Testis (tissue), 3 donors: ENCODE results near the gene OSBPL5. TPM values are rescaled to one million over a fixed set of nuclear protein-coding genes. Genes with fewer than 3 reads are reported as not detected.
A peak's percentile ranks its signal among the peaks of the same experiment; 100 is the strongest.

Experiments used
- DNase-seq: peaks from one replicate; pipeline ENCODE4 v3.0.0-alpha.2; 2019
- H3K27ac ChIP-seq, 2 donors: fragments of 200-600 bp; sonication (generic); one replicate each; pipeline ENCODE4 v1.5.1; 2019
- H3K27me3 ChIP-seq: fragments of 200-600 bp; sonication (generic); one replicate; pipeline ENCODE4 v1.5.1; 2019
- H3K36me3 ChIP-seq: fragments of 200-600 bp; sonication (generic); one replicate; pipeline ENCODE4 v1.5.1; 2017; ENCODE audit warnings: low read depth; ENCODE audit errors: missing control alignments
- H3K4me1 ChIP-seq: fragments of 200-600 bp; sonication (generic); one replicate; pipeline ENCODE4 v1.5.1; 2019
- H3K4me3 ChIP-seq, 2 donors: fragments of 200-600 bp; sonication (generic); one replicate each; pipeline ENCODE4 v1.5.1; 2017 to 2019
- H3K9me3 ChIP-seq: fragments of 200-600 bp; sonication (generic); one replicate; pipeline ENCODE4 v1.5.1; 2017
- CTCF ChIP-seq, 3 experiments: fragments of 450-650 bp in 2 of 3; fragments of 200-600 bp in 1 of 3; sonication (generic) in 1 of 3; IDR thresholded peaks; one replicate each; pipeline ENCODE4 v1.5.1; 2016 to 2019; ENCODE audit warnings: antibody characterized with exemption in 3 of 3, mild to moderate bottlenecking in 2 of 3, moderate library complexity in 1 of 3
- POLR2A ChIP-seq: fragments of 450-650 bp; IDR thresholded peaks from one replicate; pipeline ENCODE4 v1.6.1; 2017; ENCODE audit warnings: antibody characterized with exemption, mild to moderate bottlenecking, moderate library complexity
- WGBS, 2 donors: methylation state at CpG; one replicate each; pipeline ENCODE4 v1.1.5; 2018; 5-methylcytosine and 5-hydroxymethylcytosine counted together
- intact Hi-C: fragments of 100-400 bp; cut with DNase I; formaldehyde crosslinking; loops from one replicate; pipeline ENCODE4 v1.15.1; 2023; ENCODE audit warnings: low total_unique reads
- polyA plus RNA-seq: library from polyadenylated mRNA; stranded (reverse); fragments of 350-450 nt; fragmentation: Illumina TruSeq; extraction: RNeasy Lipid Tissue Mini Kit (QIAGEN cat#74804); gene quantifications from one replicate; pipeline ENCODE4 v1.2.3, GENCODE V29; 2014; ENCODE audit warnings: low read depth, low replicate concordance; ENCODE audit not compliant: insufficient read depth
- total RNA-seq, 2 donors: library from RNA; depleted of rRNA; stranded (reverse); fragments of >200 nt; gene quantifications; one replicate each; pipeline ENCODE4 v1.2.3, GENCODE V29; 2016

Gene OSBPL5
- total and polyA plus RNA-seq, 3 donors from 2014 or later: 8.9 to 18.1 (median 13.2) TPM

- WGBS, 2 donors: 68 to 70% methylated on average over 7 to 22 of the region's 22 CpGs
Measured at GRCh38 chr11:3195251-3196160, 30.4 kb upstream of the OSBPL5 start.

GRCh38 chr11:3194016-3194816 lies 29.1 kb upstream of the OSBPL5 start:
- intact Hi-C loops: no loop called here
- Histone ChIP-seq H3K36me3 (no peaks in the 10 kb centered on the region), H3K27me3 (no peaks in the 10 kb centered on the region), H3K27ac (no peak overlapping the region), H3K9me3 (no peaks in the 10 kb centered on the region), H3K4me3 (no peak overlapping the region), H3K4me1 (no peaks in the 10 kb centered on the region)
- 86 to 87% methylated on average over 7 to 12 of the region's 12 CpGs for WGBS, 2 donors
- no peak for DNase-seq
- TF ChIP-seq CTCF (IDR thresholded peaks at IDR 0.05): no peak
- no peak for TF ChIP-seq POLR2A

More at GRCh38 chr11:3195251-3196160, 30.4 kb upstream of the OSBPL5 start:
- no peaks in the 10 kb centered on the region for H3K36me3 ChIP-seq
- H3K4me1 ChIP-seq: no peaks in the 10 kb centered on the region
- intact Hi-C loops: no loop called here
- peak in 2 of 3 experiments; percentile 23 to 30 for TF ChIP-seq CTCF (IDR thresholded peaks at IDR 0.05)
- no peak for TF ChIP-seq POLR2A
- no peaks in the 10 kb centered on the region for H3K9me3 ChIP-seq
- H3K27ac ChIP-seq: no peak overlapping the region
- H3K27me3 ChIP-seq: no peaks in the 10 kb centered on the region
- H3K4me3 ChIP-seq: no peak overlapping the region
- DNase-seq: no peak

DNA sequence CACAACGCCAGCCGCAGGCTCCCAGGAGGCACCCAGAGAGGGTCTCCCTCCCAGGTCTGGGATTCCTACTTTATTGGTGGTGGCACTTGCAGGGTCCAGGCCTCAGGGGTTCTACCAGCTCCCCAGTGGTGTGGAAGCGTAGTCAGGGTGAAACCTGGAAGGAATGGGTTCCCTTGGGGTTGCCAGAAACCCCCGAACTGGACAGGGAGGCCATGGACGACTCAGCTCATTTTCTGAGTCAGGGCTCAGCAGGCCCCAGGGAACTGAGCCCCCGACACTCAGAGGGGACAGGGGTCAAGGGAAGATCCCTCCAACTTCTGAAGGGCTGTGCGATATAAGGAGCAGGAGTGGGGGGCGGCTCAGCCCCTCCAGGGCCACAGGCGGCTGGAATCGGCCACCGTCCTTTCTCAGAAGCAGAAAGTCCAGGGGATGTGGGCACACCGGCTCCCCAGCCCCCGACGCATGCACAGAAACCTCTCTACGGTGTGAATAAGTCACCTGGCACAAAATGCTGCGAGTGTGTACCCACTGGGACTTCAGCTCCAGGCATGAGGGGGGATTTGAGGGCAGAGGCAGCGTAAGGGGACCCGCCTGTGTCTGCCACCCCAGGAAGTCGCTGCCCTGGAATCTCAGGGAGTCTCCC lies 28.4 kb upstream of the OSBPL5 start:
- 85 to 90% methylated on average over 17 to 19 of the region's 19 CpGs for WGBS, 2 donors
- no peak for DNase-seq
- H3K4me1 ChIP-seq: no peaks in the 10 kb centered on the region
- TF ChIP-seq CTCF (IDR thresholded peaks at IDR 0.05): no peak
- no peak for TF ChIP-seq POLR2A
- H3K36me3 ChIP-seq: no peaks in the 10 kb centered on the region
- no peak overlapping the region for H3K4me3 ChIP-seq
- H3K27ac ChIP-seq: no peak overlapping the region
- intact Hi-C loops: no loop called here
- H3K27me3 ChIP-seq: no peaks in the 10 kb centered on the region
- H3K9me3 ChIP-seq: no peaks in the 10 kb centered on the region

GRCh38 chr11:3192511-3193372 lies 27.6 kb upstream of the OSBPL5 start:
- Histone ChIP-seq H3K36me3 (no peaks in the 10 kb centered on the region), H3K27ac (no peak overlapping the region), H3K27me3 (no peaks in the 10 kb centered on the region), H3K4me1 (no peaks in the 10 kb centered on the region), H3K9me3 (no peaks in the 10 kb centered on the region), H3K4me3 (no peak overlapping the region)
- intact Hi-C loops: no loop called here
- DNase-seq: no peak
- TF ChIP-seq POLR2A: no peak
- TF ChIP-seq CTCF (IDR thresholded peaks at IDR 0.05): no peak
- 87 to 90% methylated on average over 10 to 14 of the region's 14 CpGs for WGBS, 2 donors
